CD4-positive, alpha-beta T cell (primary cell): ENCODE data around the gene PRRC2B. TPM values are rescaled to one million over a fixed set of nuclear protein-coding genes. Genes with fewer than 3 reads are reported as not detected.
A peak's percentile ranks its signal among the peaks of the same experiment; 100 is the strongest.

Experiments used
- ATAC-seq: fragments of 200-7000 bp; cut with Tn5 transposase; one replicate; pipeline ENCODE4 v1.10.0; 2022; ENCODE audit warnings: mild to moderate bottlenecking; ENCODE audit not compliant: poor library complexity
- CTCF ChIA-PET: fragments of 350-600 bp; sonication (Branson Sonifier 250); formaldehyde crosslinking; loops from one replicate; lab custom pipeline; 2021; ENCODE audit warnings: antibody characterized with exemption, inconsistent platforms; lab: Charles Lee
- POLR2A ChIA-PET: fragments of 350-600 bp; sonication (Branson Sonifier 250); formaldehyde crosslinking; loops from one replicate; lab custom pipeline; 2021; ENCODE audit warnings: antibody characterized with exemption, inconsistent platforms; lab: Charles Lee
- DNase-seq, 14 experiments: peaks; one replicate each; pipeline ENCODE4 v3.0.0-alpha.2; 2013 to 2020; ENCODE audit warnings: mixed read lengths in 2 of 14
- H3K27ac ChIP-seq, 2 donors: one replicate each; pipeline versions ENCODE4 v1.5.1 to v1.7.0; 2013; ENCODE audit warnings: low read length in 2 of 2, low read depth in 1 of 2, mild to moderate bottlenecking in 1 of 2
- H3K27me3 ChIP-seq, 2 experiments: 1 replicate in 1 of 2; 2 replicates in 1 of 2; pipeline versions ENCODE4 v1.6.1 to v1.7.0; 2013; ENCODE audit warnings: low read length in 2 of 2, control low read depth in 1 of 2, mild to moderate bottlenecking in 1 of 2, moderate library complexity in 1 of 2; ENCODE audit not compliant: insufficient read depth in 2 of 2, control insufficient read depth in 1 of 2
- H3K36me3 ChIP-seq: one replicate; pipeline ENCODE4 v1.6.1; 2013; ENCODE audit warnings: low read length, control low read depth; ENCODE audit not compliant: insufficient read depth
- H3K4me1 ChIP-seq: one replicate; pipeline ENCODE4 v1.6.1; 2013; ENCODE audit warnings: low read length, control low read depth; ENCODE audit not compliant: insufficient read depth
- H3K4me3 ChIP-seq: one replicate; pipeline ENCODE4 v1.5.1; 2013; ENCODE audit warnings: mild to moderate bottlenecking, low read length, moderate library complexity
- H3K9me3 ChIP-seq, 2 experiments: 1 replicate in 1 of 2; 2 replicates in 1 of 2; pipeline versions ENCODE4 v1.6.1 to v1.7.0; 2013; ENCODE audit warnings: low read length in 2 of 2, mild to moderate bottlenecking in 2 of 2, control low read depth in 1 of 2, moderate library complexity in 1 of 2; ENCODE audit not compliant: control insufficient read depth in 1 of 2, insufficient read depth in 1 of 2
- H3K27ac Mint-ChIP-seq: one replicate; pipeline ENCODE4 v1.8.0; 2020; ENCODE audit warnings: mixed read lengths
- H3K27me3 Mint-ChIP-seq: one replicate; pipeline ENCODE4 v1.8.0; 2021; ENCODE audit warnings: mixed read lengths
- H3K36me3 Mint-ChIP-seq: one replicate; pipeline ENCODE4 v1.8.0; 2021; ENCODE audit warnings: low read depth, mixed read lengths
- H3K4me1 Mint-ChIP-seq: one replicate; pipeline ENCODE4 v1.8.0; 2021; ENCODE audit warnings: low read depth, mixed read lengths
- H3K4me3 Mint-ChIP-seq: one replicate; pipeline ENCODE4 v1.8.0; 2020; ENCODE audit warnings: mild to moderate bottlenecking, mixed read lengths
- H3K9me3 Mint-ChIP-seq: one replicate; pipeline ENCODE4 v1.8.0; 2020; ENCODE audit warnings: mixed read lengths
- intact Hi-C, 2 experiments: fragments of 100-400 bp; cut with DNase I in 1 of 2; cut with micrococcal nuclease in 1 of 2; formaldehyde crosslinking; loops; one replicate each; pipeline versions ENCODE4 v1.15.1 to v1.9.0; 2023 to 2025; cut with DNase I, micrococcal nuclease
- total RNA-seq, 174 experiments: library from RNA in 2 of 174; stranded (reverse) in 2 of 174; gene quantifications; one replicate each; pipeline ENCODE4 v1.2.3 and lab custom pipeline; 2021 to 2026
- TF ChIP-seq, protein P1 (sequence below): fragments of 200-600 bp; IDR thresholded peaks from one replicate; pipeline ENCODE4 v1.8.0; 2022; ENCODE audit warnings: antibody characterized with exemption, mild to moderate bottlenecking

Gene PRRC2B
- total RNA-seq, 2 experiments from 2014 or later: 256 to 268 TPM

DNA sequence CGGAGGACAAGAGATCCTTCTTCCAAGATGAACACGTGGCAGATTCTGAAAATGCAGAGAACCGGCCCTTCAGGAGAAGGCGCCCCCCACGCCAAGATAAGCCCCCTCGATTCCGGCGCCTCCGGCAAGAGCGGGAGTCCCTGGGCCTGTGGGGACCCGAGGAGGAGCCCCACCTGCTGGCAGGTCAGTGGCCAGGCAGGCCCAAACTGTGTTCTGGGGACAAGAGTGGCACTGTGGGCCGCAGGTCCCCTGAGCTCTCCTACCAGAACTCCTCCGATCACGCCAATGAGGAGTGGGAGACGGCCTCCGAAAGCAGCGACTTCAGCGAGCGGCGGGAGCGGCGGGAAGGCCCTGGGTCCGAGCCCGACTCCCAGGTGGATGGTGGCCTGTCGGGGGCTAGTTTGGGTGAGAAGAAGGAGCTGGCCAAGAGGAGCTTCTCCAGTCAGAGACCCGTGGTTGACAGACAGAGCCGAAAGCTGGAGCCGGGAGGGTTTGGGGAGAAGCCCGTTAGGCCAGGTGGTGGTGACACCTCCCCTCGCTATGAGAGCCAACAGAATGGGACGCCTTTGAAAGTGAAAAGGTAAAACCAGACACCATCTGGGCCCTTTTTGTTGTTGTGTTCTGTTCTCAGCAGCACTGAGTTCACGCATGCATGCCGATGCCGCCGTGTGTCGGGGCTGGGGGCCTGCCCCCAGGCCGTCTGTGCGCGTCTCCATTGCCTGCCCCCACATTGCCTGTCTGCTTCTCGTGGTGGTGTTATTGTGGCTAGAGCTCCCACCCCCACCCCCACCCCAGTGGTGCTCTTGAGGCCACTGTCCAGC is 82.3 kb downstream of the PRRC2B start:
- intact Hi-C loops: loop anchor here in 1 of 2 experiments (5.0 kb wide), 1 partner anchor 109 kb away; no protein-coding TSS in a partner anchor
- H3K9me3 Mint-ChIP-seq: no peaks in the 10 kb centered on the region
- H3K36me3 ChIP-seq: peaks cover 94% of the 10 kb centered on the region
- H3K27me3 Mint-ChIP-seq: no peaks in the 10 kb centered on the region
- ChIA-PET POLR2A (no interaction called here), CTCF (no interaction called here)
- H3K4me3 Mint-ChIP-seq: no peak overlapping the region
- no peak overlapping the region for H3K27ac ChIP-seq
- H3K4me1 ChIP-seq: no peaks in the 10 kb centered on the region
- ATAC-seq (no peak), DNase-seq (no peak)
- H3K9me3 ChIP-seq: no peaks in the 10 kb centered on the region
- TF ChIP-seq, protein P1, sequence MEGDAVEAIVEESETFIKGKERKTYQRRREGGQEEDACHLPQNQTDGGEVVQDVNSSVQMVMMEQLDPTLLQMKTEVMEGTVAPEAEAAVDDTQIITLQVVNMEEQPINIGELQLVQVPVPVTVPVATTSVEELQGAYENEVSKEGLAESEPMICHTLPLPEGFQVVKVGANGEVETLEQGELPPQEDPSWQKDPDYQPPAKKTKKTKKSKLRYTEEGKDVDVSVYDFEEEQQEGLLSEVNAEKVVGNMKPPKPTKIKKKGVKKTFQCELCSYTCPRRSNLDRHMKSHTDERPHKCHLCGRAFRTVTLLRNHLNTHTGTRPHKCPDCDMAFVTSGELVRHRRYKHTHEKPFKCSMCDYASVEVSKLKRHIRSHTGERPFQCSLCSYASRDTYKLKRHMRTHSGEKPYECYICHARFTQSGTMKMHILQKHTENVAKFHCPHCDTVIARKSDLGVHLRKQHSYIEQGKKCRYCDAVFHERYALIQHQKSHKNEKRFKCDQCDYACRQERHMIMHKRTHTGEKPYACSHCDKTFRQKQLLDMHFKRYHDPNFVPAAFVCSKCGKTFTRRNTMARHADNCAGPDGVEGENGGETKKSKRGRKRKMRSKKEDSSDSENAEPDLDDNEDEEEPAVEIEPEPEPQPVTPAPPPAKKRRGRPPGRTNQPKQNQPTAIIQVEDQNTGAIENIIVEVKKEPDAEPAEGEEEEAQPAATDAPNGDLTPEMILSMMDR: peak; percentile 26
- H3K4me1 Mint-ChIP-seq: peaks cover 6% of the 10 kb centered on the region
- no peaks in the 10 kb centered on the region for H3K27me3 ChIP-seq
- peaks cover 88% of the 10 kb centered on the region for H3K36me3 Mint-ChIP-seq
- no peak overlapping the region for H3K4me3 ChIP-seq
- H3K27ac Mint-ChIP-seq: no peak overlapping the region

DNA sequence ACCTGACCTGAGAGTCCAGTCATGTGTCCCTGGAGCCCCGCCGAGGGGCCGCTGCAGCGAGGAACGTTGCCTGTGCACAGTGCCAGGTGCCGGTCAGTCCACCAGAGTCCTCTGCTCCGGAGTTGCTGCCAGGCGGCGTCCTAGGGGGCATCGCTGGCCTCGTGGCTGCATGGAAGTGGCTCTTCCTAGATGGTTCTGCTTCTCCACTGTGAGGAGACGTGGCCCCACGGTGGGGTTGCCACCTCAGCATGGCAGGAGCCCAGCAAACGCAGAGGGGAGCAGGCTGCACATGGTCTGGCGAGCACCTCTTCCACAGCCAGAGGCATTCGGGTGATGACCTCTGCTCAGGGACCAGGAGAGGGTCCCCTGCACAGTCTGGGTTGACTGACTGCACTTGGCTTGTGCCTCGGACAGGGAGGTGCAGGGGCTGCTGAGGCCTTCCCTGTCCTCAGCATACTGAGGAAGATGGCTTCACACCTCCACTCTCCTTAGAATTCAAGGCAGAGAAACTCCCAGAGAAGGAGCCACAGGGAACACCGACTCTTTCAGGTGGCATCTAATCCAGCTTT is 83.0 kb downstream of the PRRC2B start:
- DNase-seq (no peak), ATAC-seq (no peak)
- POLR2A ChIA-PET: no interaction called here
- peaks cover 6% of the 10 kb centered on the region for H3K4me1 Mint-ChIP-seq
- no peaks in the 10 kb centered on the region for H3K4me1 ChIP-seq
- no peaks in the 10 kb centered on the region for H3K27me3 Mint-ChIP-seq
- TF ChIP-seq, protein P1: no peak
- CTCF ChIA-PET: interaction anchor here (0.9 kb wide), 1 partner anchor 127 kb away, joined by 3 read pairs; no protein-coding TSS in a partner anchor
- peaks cover 94% of the 10 kb centered on the region for H3K36me3 ChIP-seq
- H3K4me3 Mint-ChIP-seq: no peak overlapping the region
- no peak overlapping the region for H3K4me3 ChIP-seq
- no peak overlapping the region for H3K27ac Mint-ChIP-seq
- no peak overlapping the region for H3K27ac ChIP-seq
- no peaks in the 10 kb centered on the region for H3K27me3 ChIP-seq
- peaks cover 88% of the 10 kb centered on the region for H3K36me3 Mint-ChIP-seq
- H3K9me3 Mint-ChIP-seq: no peaks in the 10 kb centered on the region
- intact Hi-C loops: loop anchor here in 1 of 2 experiments (5.0 kb wide), 1 partner anchor 110 kb away; no protein-coding TSS in a partner anchor
- H3K9me3 ChIP-seq: no peaks in the 10 kb centered on the region

DNA sequence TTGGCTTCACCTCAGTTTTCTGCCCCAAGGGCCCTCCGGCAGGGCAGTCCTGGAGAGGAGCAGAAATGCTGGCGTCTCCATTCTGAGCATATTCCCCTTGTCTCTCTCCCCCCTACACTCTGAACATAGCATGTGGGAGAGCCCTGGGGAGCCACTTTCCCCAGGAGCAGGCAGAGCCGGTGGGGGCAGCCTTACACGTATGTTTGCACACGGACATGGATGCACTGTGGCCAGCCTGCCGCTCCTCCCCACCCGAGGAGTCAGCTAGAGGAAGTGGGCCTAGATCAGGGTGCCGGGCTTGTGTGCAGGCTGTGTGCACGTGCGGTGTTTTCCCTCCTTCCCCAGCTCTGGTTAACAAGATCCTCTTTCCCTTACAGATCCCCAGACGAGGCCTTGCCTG is 83.5 kb downstream of the PRRC2B start:
- H3K36me3 Mint-ChIP-seq: peaks cover 90% of the 10 kb centered on the region

More for the DNA sequence above, 83.5 kb downstream of the PRRC2B start:
- Mint-ChIP-seq H3K27me3 (no peaks in the 10 kb centered on the region), H3K4me3 (no peak overlapping the region), H3K9me3 (no peaks in the 10 kb centered on the region), H3K4me1 (peaks cover 6% of the 10 kb centered on the region), H3K27ac (no peak overlapping the region)
- ChIA-PET CTCF (interaction anchor here (0.9 kb wide), 1 partner anchor 127 kb away, joined by 3 read pairs; no protein-coding TSS in a partner anchor), POLR2A (interaction anchor here (0.6 kb wide), 1 partner anchor 83 kb away, joined by 3 read pairs; no protein-coding TSS in a partner anchor)
- TF ChIP-seq, protein P1: no peak
- H3K36me3 ChIP-seq: peaks cover 95% of the 10 kb centered on the region
- intact Hi-C loops: loop anchor here in 1 of 2 experiments (5.0 kb wide), 1 partner anchor 110 kb away; no protein-coding TSS in a partner anchor
- H3K4me3 ChIP-seq: no peak overlapping the region
- DNase-seq: no peak
- no peaks in the 10 kb centered on the region for H3K4me1 ChIP-seq
- no peak for ATAC-seq
- no peak overlapping the region for H3K27ac ChIP-seq
- H3K27me3 ChIP-seq: no peaks in the 10 kb centered on the region
- H3K9me3 ChIP-seq: no peaks in the 10 kb centered on the region
